PFSK-1 (cell line): ENCODE results near the gene KRTDAP.

ENCODE experiments used
- FOXP2 ChIP-seq: optimal IDR thresholded peaks from 2 replicates; pipeline ENCODE3; 2011; ENCODE audit warnings: borderline replicate concordance, control low read depth, inconsistent platforms; ENCODE audit not compliant: insufficient read depth; ENCODE audit errors: extremely low read length, extremely low read depth
- TAF1 ChIP-seq: IDR thresholded peaks from 2 replicates; pipeline ENCODE4 v1.6.1; 2012; ENCODE audit warnings: low read length, control low read depth, borderline replicate concordance; ENCODE audit not compliant: insufficient read depth

GRCh38 chr19:35518313-35518712 lies 28.0 kb upstream of the KRTDAP start:
- TF ChIP-seq TAF1 (no peak), FOXP2 (no peak)
